ENCODE results near the gene GYG1. TPM values are rescaled to one million over a fixed set of nuclear protein-coding genes. Genes with fewer than 3 reads are reported as not detected.

The GYG1 gene
- total and polyA plus RNA-seq, 2 of the 8 experiments (the other 6 are each of a cell fraction or from before 2014, with no cell fraction given): 19.4 to 34.2 TPM

- TF ChIP-seq RBBP5 (IDR thresholded peaks at IDR 0.05; ENCODE audit: borderline replicate concordance, low read depth, low read length): no peak
Measured at GRCh38 chr3:148958696-148959095, 32.6 kb upstream of the GYG1 start (continued).
